Cortex of kidney (tissue), 1 donor: ENCODE results near the gene GANAB.
"Not testable (repeated sequence)": the region's sequence is repeated elsewhere in the genome, so short reads cannot be mapped to it uniquely, and the experiment has no call there.

Experiments
- DNase-seq: peaks from one replicate; lab custom pipeline; 2025; lab: John Stamatoyannopoulos, UW

The GANAB gene

DNA sequence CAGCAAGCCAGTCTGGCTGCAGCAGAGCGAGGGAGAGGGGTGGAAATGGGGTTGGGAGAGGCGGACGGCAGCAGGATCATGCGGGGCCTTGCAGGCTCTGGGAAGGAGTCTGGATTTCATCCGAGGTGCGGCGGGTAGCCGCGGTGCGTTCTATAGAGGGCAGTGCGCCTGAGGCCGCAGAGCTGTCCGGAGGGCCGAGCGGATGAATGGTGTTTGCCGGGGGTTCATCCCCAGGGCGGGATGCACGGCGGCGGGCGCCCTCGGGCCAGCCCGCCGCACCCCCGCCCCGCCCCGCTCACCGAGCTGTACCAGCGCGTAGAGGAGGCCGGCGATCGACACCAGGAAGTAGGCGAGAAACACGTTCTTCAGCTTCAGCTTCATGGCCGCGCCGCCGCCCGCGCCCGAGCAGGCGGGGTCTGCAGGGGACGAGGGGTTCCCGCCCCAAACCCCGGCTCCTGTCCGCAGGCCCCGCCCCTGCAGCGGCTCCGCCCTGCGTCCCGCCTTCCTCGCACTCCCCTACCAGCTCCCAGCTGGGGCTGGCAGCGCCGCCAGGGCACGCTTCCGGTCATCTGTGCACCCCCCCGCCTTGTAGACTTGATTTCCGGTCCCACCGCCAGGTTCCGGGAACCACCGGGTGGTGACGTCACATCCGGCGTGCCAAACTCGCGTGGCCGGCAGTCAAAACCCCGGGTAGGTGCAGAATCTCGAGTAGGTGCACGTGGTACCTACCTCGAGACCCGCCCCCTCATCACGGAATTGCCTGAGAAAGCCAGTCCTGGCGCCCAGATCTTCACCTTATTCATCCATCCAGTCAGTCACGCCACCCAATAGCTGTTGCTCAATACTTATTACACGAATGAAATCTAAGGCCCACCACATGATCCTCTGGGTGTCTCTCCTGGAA lies 24.6 kb downstream of the GANAB start, which contains the start of gene B3GAT3:
Gene B3GAT3 (minus strand): TSS at position 420 of the 904 bp plus-strand sequence. CDS start 39 bp downstream, at position 381.
- DNase-seq, result peak; percentile 86

DNA sequence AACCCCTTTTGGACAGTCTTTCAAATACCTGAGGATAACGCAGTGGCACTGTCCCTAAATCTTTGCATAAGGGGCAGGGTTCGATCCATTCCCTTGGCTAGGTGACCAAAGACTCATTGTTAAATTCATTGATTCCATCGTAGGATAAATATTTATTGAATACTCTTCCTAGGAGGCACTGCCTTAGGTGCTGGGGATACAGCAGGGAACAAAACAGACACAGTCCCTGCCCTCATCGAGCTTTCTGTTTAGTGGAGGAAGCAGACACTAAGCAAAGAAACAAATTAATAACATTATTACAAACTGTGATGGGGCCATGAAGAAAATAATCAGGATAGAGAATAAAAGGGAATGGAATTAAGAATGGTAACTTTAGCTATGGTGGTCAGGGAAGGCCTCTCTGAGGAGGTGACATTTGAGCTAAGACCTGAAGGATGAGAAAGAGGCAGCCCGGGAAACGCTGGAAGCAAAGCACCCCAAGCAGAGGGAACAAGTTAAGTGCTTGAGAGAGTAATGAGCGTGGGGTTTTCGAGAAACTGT lies 25.3 kb downstream of the GANAB start:
- DNase-seq, result no peak

DNA sequence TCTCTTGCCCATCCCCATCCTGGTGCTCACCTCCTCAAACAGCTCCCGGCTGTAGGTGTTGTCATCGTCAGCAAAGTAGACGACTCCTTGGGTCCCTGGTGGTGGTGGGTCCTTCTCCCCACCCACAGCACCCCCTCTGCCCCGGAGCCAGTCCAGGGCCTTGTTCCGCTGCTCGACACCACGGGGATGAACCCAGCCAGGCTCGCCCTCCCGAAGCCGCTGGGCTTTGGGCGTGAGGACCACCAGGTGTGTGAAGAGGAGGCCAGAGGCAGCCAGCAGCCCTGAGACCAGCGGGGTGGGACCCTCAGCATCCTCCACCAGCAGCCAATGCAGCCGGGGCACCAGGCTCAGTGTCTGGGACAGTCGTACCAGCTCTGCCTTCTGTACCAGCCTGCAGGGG lies 29.5 kb downstream of the GANAB start:
- not testable (repeated sequence) for DNase-seq

GRCh38 chr11:62615521-62615920 lies 30.9 kb downstream of the GANAB start:
- DNase-seq, result no peak

- DNase-seq, result no peak
These were observed 32.1 kb downstream of the GANAB start for GRCh38 chr11:62614275-62614674.

- no peak for DNase-seq
These were observed 33.1 kb downstream of the GANAB start for GRCh38 chr11:62613291-62613778.

GRCh38 chr11:62612366-62613290 lies 33.8 kb downstream of the GANAB start, which contains the start of the genes EML3 and ROM1:
Gene EML3 (minus strand): TSS chr11:62612775. CDS start chr11:62612457, 318 bp downstream.
Gene ROM1 (plus strand): TSS chr11:62613257. CDS start chr11:62613282, 25 bp downstream.
- DNase-seq, result no peak

GRCh38 chr11:62611705-62612365 lies 34.6 kb downstream of the GANAB start:
- DNase-seq, result no peak

DNA sequence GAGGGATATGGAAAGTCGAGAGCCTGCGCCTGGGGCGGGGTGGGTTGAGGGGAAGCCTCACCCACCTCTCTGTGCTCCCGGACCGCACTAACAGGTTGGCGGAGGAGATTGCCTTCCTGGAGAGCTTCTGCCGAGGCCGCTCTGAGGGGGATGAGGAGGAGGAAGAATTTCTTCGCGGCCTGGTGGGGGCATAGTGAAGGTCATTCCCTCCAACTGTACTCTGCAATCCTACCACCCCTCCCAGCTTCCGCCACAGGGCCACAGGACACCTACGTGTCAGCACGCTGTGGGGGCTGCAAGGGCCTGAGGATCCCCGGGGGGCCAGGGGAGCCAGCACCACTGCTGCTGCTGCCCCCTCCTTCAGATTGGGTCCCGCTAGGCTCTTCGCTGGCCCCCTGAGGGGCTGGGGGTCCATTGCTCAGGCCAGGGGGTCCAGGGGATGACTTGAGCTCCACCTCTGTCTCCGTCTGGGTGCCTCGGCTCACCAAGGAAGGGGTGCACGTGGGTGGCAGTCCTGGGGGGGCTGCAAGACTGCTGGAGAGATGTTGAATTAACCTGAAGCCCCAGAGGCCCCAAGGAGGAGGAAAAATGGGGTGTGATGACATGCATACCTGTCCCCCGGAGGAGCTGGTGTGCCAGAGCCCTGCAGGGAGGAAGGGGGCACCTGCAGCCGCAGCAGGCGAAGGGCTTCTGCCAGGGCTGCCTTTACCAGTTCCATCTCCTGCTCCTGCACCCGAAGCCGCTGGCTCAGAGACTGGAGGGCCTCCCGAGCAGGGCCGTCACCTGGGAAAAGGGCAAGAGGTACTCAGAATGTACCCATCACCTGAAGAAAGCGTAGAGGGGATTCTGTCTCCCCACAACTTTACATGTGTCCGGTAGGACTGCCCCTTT lies 35.4 kb downstream of the GANAB start:
- no peak for DNase-seq

- DNase-seq, result no peak
These were observed 36.0 kb downstream of the GANAB start for GRCh38 chr11:62610403-62610802.

GRCh38 chr11:62608776-62609175 lies 37.6 kb downstream of the GANAB start:
- DNase-seq, result no peak

DNA sequence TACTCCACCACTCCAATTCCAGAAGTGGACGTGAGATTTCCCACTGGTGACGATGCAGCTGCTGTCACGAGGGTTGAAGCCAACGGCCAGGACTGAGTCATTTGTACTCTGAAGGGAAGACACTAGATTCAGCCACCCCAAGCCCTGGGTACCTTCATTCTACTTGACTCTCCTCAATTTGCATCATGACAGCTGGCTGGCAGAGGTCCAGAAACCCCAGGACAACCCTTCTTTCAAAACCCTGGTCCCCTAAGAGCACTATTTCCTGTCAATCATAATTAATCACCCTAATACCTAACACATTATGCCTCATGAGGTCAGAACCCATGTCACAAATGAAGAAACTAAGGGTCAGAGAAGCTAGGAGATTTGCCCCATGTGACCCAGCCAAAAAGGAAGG lies 38.7 kb downstream of the GANAB start:
- no peak for DNase-seq

GRCh38 chr11:62605902-62606301 lies 40.5 kb downstream of the GANAB start:
- DNase-seq, result no peak

DNA sequence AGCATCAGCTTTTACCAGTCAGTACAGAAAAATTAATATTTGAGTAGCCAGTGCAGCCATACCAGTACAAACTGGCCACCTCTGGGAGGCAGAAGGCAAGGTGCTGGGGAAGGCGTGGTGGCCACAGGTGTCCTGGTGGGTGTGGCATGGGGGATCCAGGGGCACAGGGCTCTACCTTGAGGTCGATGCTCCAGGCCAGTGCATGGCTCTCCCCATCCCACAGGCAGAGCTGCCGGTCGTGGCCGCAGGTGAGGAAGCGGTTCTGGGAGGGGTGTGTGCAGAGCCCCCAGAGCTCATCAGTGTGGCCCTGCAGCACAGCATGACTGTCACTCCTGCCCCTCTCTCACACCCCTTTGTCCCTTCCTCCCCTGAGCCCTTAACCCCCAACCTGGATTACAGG lies 40.9 kb downstream of the GANAB start:
- no peak for DNase-seq

DNA sequence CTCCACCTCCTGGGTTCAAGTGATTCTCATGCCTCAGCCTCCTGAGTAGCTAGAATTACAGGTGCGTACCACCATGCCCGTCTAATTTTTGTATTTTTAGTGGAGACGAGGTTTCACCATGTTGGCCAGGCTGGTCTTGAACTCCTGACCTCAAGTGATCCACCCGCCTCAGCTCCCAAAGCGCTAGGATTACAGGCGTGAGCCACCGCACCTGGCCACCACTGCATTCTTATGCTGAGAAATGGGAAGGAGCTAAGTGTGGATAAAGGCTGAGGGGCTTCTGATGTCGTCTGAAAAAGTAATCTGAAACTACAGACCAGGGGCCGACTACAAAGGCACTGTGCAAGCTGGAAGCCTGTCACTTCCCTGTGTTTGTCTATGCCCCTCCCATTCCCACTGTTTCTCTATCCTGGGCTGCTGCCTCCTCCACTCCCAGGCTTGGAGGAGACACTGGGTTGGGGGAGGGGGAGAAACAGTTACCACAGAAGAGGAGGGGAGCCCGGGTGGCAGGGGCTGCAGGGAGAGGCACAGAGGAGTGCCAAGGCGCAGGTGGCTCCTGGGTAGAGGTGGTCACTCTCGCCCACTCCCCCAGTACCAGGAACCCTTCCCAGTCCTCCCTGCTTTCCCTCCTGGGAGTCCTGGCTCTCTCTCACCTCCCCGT lies 41.8 kb downstream of the GANAB start:
- no peak for DNase-seq

DNA sequence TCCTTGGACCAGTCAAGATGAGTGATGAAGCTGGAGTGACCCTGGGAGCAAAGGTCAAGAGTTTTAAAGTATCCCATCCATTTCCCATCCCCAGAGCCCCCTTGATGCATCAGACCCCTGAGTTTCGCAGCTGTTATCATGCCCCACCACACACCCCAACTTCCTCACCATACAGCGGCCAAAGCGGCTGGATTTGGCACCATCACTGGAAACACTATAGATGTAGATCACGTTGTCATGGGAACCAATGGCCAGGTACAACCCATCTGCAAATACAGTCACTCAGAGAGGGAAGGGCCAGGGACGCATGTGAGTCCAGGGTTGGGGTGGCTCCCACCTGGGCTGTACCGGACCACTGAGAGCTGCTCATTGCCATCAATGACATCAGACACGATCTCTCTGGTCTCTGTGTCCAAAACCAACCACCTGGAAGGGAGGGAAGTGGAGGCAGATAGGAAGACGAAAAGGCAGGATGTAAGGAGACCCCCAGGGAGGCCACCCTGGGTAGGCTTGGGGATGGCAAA lies 42.6 kb downstream of the GANAB start:
- DNase-seq, result no peak

GRCh38 chr11:62603072-62603408 lies 43.4 kb downstream of the GANAB start:
- DNase-seq, result no peak

DNA sequence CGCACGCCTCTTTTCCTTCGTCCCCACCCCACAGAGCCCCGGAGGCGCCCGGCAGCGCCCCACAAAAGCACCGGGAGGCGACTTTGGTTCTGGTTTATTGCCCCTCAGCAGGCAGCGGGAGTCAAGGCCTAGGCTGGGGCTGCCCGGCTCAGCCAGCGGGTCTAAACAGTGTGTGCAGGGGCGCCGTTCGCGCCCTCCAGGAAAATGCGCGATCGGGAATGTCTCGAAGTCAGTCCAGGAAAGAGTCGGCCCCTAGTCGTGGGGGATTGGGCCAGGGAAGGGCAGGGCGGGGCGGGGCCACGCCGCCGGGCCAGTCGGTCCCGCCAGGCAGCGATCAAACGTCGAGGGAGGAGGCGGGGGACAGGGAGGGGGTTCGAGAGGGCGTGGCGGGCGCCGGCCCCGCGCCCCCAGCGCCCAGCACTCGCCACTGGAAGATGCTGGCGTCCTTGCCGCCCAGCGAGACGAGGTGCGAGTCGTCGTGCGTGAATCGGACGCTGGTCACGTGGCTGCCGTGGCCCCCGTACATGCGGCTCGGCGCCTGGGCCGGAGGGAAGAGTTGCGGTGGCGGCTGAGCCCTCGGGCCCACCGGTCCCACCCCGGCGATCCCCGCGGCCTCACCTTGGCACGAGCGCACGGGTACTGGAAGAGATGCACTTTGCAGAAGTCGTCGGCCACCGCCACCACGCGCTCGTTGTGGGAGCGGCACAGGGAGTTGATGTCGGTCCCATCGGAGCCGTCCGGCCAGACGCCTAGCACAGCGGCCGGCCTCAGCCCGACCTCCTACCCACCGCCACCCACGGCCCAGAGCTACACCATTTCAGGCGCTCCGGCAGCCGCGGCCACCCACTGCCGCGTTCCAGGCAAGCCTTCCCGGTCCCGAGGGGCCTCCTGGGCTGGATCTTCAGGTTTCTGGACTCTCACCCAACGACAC lies 44.0 kb downstream of the GANAB start:
- DNase-seq, result no peak
